GM21529 (cell line): Measurements from ENCODE around the gene WDR45.
A peak's percentile ranks its signal among the peaks of the same experiment; 100 is the strongest.

ENCODE experiments used
- ATAC-seq: cut with Tn5 transposase; IDR thresholded peaks from one replicate; pipeline ENCODE4 v1.9.1; 2021; ENCODE audit not compliant: unreplicated experiment

WDR45 gene

DNA sequence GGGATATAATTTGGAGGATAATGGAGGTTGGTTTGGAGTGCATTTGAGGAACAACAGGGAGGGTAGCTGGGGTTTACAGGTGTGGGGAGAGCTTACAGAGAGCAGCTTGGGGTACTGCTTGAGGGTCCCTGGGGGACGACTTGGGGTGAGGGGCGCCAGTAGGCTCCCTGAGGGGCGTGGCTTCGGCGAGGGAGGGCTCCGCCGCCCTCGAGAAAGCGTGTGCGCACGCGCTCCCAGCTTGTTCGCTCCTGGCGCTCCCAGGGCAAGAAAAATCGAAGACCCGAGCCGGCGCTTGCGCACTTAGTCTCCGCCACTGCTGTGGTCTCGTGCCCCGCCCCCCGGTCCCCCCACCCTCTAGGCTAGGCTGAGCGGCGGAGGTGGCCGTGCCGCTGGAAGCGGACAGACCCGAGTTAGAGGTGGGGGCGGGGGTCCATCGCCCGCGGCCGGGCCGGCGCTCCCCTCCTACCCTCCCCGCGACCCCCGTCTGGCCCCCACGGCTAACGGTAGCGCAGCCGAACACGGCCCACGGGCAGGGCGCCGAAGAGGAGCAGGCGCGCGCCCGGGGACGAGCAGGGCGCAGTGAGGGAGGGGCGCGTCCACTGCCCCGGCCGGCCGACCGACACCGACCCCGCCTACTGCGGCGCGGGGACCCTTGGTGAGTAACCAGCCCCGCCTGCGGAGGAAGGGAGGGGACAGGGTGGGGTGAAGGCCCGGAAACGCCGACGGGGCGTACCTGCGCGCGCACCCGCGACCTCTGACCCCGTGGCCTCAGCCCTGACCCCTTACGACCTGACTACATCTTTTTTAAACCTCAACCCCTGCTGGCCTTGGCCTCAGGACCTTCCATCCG is 26.2 kb downstream of the WDR45 start:
- peak; percentile 74 for ATAC-seq

DNA sequence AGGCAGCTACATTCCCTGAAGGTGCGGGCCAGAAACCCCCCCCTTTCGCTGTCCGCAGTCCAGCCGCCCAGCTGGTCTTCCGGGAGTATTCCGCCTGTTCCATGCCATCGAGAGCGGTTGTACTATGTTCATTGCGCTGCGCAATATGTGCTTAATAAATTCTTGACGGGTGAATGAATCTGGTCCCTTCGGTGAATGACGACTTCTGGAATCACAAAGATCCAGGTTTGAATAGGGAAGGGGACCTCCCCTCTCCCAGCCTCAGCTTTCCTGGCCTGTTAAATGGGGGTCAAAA is 35.8 kb downstream of the WDR45 start:
- ATAC-seq: no peak

DNA sequence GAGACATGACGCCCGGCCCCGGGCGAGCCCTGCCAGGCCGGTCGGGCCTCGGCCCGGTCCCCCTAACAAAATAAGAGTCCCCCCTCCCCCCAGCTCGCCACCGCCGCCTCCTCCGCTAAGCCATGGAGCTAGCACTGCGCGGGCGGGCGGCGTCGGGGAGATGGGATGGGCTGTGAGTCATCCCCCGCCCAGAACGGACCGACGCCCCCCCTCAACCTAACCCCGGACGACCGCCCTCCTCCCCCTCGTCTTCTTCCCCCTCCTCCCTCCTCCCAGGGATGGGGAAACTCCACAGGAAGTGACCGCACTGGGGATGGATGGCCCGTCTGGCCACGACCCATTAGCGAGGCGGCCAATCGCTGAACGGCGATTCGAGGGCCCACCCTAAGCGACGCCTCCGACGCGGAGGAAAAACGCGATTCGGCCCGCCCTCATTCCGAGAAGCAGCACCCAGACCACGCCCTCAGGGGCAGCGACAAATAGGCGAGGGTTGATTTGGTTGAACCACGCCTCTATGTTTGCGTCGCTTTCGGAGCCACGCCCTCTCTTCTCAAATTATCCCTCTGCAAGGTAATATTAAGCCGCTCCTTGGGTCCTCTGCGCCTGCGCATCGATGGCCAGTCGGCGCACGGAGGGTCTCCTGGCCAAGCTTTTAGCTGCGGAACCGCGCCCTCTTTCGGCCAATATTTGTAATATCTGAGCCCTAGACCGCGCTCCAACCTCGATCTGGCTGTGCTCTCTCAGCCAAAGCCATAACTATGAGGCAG is 36.3 kb downstream of the WDR45 start, which contains the start of gene TFE3:
TFE3 (minus strand) TSS at position 138 of the 767 bp plus-strand sequence; CDS start at position 7, 131 bp downstream.
- peak; percentile 80 for ATAC-seq

DNA sequence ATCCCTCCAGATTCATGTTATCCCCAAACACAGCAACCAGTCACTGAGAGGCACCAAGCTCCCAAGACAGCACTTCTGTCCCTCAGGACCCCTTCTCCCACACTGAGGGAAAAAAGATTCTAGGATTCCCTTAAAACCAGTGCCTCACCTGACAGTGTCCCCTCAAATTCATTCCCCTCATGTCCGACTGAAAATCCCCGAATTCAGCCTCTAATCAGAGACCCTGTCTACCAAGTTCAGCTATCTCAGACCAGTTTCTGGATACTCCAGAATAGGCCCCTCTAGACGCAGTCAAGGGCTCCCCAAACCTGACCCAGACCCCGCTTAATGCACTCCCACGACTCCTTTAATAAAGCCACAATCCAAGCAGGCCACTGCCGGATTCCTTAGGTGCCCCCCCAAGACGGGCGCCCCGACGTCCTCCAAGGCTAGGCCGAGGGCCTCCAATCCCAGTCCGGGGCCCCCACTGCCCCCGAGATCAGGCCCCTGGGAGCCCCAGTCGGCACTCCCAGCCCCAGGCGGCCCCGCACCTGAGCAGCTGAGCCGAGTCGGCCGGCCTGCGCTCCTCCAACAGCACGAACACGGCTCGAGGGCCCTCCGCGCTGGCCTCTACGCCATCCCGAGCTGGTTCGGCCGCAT is 37.0 kb downstream of the WDR45 start:
- peak; percentile 2 for ATAC-seq

DNA sequence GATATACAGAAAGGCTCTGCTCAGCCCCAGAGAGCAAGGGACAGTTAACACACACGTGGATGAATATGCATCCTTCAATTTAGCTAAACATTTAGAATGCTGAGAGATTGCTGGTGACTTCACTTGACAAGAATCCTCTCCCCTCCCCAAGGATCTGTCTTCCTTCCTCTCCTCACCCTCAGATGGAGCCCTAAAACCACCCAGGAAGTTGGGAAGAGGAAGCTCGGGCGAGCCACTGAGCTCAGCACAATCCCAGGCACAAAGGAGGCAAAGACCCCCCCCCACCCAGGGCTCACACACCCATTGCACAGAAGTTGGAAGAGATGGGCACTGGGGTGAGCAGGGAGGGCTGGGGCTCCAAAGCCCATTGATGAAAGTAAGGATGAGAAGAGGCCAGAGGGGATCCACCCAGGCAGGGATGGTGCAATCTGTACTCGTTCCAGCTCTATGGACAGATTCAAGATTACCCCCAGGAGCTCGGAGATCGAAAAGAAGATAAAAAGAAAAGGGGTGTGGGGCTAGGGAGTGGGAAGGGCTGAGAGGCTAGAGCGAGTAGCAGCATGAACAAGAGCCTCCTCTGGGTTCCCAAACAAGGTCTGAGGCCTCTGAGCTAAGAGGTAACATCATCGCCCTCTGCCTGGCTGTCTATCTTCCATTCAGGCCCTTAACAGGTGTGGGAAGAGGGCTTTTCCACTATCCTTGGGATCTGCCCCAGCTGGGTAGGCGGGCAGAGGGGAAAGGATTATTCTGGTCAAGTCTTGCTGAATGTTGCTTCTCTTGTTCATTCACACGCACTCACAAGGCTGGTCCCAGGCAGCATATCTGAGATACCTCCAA is 37.7 kb downstream of the WDR45 start:
- ATAC-seq: no peak

DNA sequence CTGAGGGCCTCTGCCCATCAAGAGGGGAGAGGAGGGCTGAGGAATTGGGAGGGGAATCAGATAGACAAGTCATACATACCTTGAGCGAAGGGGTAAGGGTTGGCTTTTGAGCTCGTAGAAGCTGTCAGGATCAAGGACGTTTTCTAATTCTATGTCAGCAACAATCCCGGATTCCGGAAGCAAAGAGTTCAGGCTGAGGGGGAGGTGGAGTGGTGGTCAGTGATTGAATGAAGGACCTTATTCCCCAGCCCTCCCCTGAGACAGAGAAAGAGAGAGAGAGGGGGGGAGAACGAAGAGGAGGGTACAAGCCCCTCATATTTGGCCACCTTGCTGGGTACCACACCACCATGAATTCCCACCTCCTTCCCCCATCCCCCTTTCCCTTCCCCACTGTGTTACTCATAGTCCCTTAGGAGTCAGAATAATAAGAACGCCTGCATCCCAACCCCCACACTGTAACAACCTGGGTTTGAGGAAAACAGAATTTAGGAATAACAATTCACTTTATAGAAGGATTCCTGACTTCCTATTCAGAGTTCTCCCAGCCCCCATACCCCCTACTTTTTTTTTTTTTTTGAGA is 39.2 kb downstream of the WDR45 start:
- no peak for ATAC-seq

DNA sequence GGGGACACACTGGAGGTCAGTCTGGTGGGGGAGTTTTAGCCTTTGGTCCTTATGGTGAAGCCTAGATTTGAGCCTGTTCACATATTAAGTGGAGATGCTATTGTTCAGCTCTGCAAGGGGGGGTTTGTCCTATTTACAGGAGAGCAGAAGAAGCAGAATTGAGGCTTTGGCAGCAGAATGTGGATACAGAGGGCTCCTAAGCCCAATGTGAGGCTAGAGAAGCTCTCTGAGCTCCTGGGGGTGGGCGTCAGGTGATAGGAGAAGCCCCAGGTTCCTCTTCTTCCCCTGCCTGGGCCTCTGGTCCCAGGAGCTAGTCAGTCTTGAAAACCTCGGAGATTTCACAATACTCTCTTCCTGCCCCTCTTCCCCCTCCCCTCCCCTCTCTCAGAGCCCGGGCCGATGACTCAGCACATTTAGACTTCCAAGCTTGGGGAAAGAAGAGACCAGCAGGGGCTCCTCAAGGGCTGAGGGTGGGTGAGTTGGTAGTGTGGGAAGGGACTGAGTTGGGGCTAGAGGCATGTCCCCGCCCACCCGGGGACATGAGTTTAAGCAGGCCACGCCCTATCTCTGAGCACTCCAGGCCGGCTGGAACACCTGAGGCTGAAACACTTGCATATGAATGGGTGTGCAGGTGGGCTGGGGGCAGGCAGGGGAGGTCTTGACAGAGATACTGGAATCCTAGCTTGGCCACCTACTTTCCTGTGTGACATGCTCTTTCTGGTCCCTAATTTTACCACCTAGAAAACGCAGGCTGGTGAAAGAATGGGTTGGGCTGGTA is 39.9 kb downstream of the WDR45 start:
- ATAC-seq: no peak

DNA sequence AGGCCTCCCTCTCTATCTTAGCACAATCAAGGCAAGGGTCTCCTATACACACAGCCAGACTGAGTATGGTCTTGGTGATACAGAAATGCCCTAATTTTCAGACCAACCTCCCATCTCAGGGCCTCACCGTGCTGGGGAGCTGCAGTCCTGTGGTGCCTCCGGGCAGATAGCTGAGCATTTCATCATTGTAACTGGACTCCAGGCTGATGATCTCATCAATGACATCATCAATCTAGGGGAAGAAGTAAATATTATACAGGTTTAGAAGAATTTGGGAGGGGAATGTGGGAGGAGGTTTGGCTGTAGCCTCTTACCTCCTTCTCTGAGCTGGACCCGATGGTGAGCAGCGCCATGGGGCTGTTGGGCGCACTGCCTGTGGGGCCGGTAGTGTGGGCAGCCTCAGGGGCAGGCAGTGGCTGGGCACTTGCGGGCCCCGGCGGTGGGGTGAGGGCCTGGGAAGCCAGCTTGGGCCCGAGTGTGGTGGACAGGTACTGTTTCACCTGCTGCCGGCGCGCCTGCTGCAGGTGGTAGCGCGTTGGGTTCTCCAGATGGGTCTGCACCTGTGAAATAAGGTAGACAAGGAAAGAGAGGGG is 41.7 kb downstream of the WDR45 start:
- ATAC-seq: no peak

DNA sequence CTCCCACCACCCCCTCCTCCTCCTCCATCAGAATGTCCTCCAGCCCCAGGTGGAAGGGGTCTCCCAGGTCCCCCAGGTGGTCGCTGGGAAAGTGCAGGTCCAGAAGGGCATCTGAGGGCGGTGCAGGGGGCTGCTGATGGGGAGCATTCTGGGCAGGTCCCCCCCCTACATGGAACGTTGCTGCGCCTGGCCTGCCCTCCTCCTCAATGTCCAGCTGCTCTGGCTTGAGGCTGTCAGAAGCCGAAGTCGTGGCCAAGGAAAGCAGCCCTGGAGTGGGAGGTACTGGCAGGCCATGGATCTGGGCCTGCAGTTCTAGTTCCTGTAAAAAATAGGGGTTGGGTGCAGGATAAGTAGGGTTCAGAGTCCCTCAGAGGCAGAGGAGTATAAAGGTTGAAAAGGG is 49.4 kb downstream of the WDR45 start:
- no peak for ATAC-seq

DNA sequence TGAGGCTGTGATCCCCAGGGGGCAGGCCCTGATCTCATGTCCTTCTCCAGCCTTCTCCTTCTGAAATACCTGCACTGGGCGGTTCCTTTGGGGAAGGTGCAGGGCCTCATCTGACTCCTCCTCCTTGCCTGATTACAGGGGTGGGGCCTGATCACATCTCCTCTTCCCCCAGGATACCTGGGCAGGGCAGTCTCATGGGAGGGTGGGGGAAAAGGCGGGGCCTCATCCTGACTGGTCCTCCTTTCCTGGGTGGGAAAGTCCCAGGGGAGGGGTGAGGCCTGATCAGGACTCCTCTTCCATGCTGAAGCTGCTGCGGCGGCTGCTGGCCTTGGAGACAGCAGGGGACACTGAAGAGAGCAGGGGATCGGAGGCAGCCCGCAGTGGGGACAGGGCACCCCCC is 49.8 kb downstream of the WDR45 start:
- no peak for ATAC-seq
